HEK293 (cell line): Measurements from ENCODE around the gene DCHS2.

ENCODE experiments used
- CTCF ChIP-seq: fragments of 450-650 bp; formaldehyde crosslinking; IDR thresholded peaks from 2 replicates; pipeline ENCODE4 v1.5.1; 2016; ENCODE audit warnings: missing biosample characterization, missing genetic modification characterization
- KLF10 ChIP-seq: fragments of 450-650 bp; IDR thresholded peaks from 2 replicates; pipeline ENCODE4 v1.5.1; 2018; ENCODE audit warnings: missing biosample characterization, mild to moderate bottlenecking, missing genetic modification characterization
- KLF9 ChIP-seq: fragments of 450-650 bp; formaldehyde crosslinking; IDR thresholded peaks from 2 replicates; pipeline ENCODE4 v1.5.1; 2016; ENCODE audit warnings: missing biosample characterization, missing genetic modification characterization, low read depth
- PBX3 ChIP-seq: sonication (generic); formaldehyde crosslinking; IDR thresholded peaks from 2 replicates; pipeline ENCODE4 v1.8.1; 2022; ENCODE audit warnings: mild to moderate bottlenecking, moderate library complexity, missing genetic modification reagents
- PRDM1 ChIP-seq: fragments of 450-650 bp; formaldehyde crosslinking; IDR thresholded peaks from 2 replicates; pipeline ENCODE4; 2016; ENCODE audit warnings: missing biosample characterization, missing genetic modification characterization
- ZBTB49 ChIP-seq: fragments of 450-650 bp; formaldehyde crosslinking; IDR thresholded peaks from 2 replicates; pipeline ENCODE4 v1.5.1; 2016; ENCODE audit warnings: missing biosample characterization, missing genetic modification characterization, low read depth
- ZNF133 ChIP-seq: fragments of 450-650 bp; formaldehyde crosslinking; IDR thresholded peaks from 2 replicates; pipeline ENCODE4 v1.5.1; 2016; ENCODE audit warnings: missing biosample characterization, missing genetic modification characterization
- ZNF354C ChIP-seq: fragments of 450-650 bp; formaldehyde crosslinking; IDR thresholded peaks from 2 replicates; pipeline ENCODE4 v1.5.1; 2016; ENCODE audit warnings: missing biosample characterization, missing genetic modification characterization, low read depth, borderline replicate concordance
- ZNF391 ChIP-seq: fragments of 450-650 bp; formaldehyde crosslinking; IDR thresholded peaks from 2 replicates; pipeline ENCODE4 v1.5.1; 2016; ENCODE audit warnings: low read depth, missing biosample characterization, missing genetic modification characterization, borderline replicate concordance
- ZSCAN18 ChIP-seq: fragments of 450-650 bp; formaldehyde crosslinking; IDR thresholded peaks from 2 replicates; pipeline ENCODE4 v1.5.1; 2016; ENCODE audit warnings: missing biosample characterization, missing genetic modification characterization
- ZXDB ChIP-seq: fragments of 450-650 bp; formaldehyde crosslinking; IDR thresholded peaks from 2 replicates; pipeline ENCODE4 v1.5.1; 2016; ENCODE audit warnings: missing biosample characterization, missing genetic modification characterization

GRCh38 chr4:154186888-154187287 lies 304.7 kb downstream of the DCHS2 start:
- no peak for TF ChIP-seq CTCF (tag by site-specific recombination)
- no peak for TF ChIP-seq ZSCAN18 (tag by site-specific recombination)
- TF ChIP-seq PBX3 (CRISPR knock-in tag): no peak
- no peak for TF ChIP-seq ZNF354C (tag by site-specific recombination)
- TF ChIP-seq KLF10 (tag by site-specific recombination): no peak
- TF ChIP-seq ZBTB49 (tag by site-specific recombination): no peak
- TF ChIP-seq KLF9 (tag by site-specific recombination): no peak
- no peak for TF ChIP-seq ZNF133
- no peak for TF ChIP-seq ZNF391 (tag by site-specific recombination)
- no peak for TF ChIP-seq ZXDB (tag by site-specific recombination)
- no peak for TF ChIP-seq PRDM1 (tag by site-specific recombination)
